ENCODE data around the gene ARHGAP6. TPM values are rescaled to one million over a fixed set of nuclear protein-coding genes. Genes with fewer than 3 reads are reported as not detected.

The ARHGAP6 gene
- total RNA-seq, 1 experiment from 2014 or later = not detected

- Mint-ChIP-seq H3K27me3 (ENCODE audit: insufficient read depth, unreplicated experiment) (no peaks in the 10 kb centered on the region), H3K9me3 (ENCODE audit: unreplicated experiment) (no peaks in the 10 kb centered on the region), H3K4me3 (ENCODE audit: unreplicated experiment) (no peak overlapping the region), H3K4me1 (ENCODE audit: insufficient read depth, unreplicated experiment) (no peaks in the 10 kb centered on the region), H3K27ac (ENCODE audit: low read depth, unreplicated experiment) (no peak overlapping the region), H3K36me3 (ENCODE audit: insufficient read depth, unreplicated experiment) (no peaks in the 10 kb centered on the region)
- CTCF ChIA-PET = interaction anchor here (0.6 to 1.4 kb wide), 2 partner anchors 12 to 138 kb away, joined by 3 to 6 read pairs; no protein-coding TSS in a partner anchor
- intact Hi-C loops (cut with micrococcal nuclease) = no loop called here
- POLR2A ChIA-PET = interaction anchor here (0.7 kb wide), 1 partner anchor 104 kb away, joined by 3 read pairs; no protein-coding TSS in a partner anchor
- no TSS peak for BruUV-seq (replicated peaks)
- no peak for DNase-seq (ENCODE audit: unreplicated experiment)
- TF ChIP-seq CTCF (IDR thresholded peaks at IDR 0.05; ENCODE audit: unreplicated experiment) = no peak
Measured at GRCh38 chrX:11393949-11394654, 271.6 kb downstream of the ARHGAP6 start.

- Mint-ChIP-seq H3K27ac (ENCODE audit: low read depth, unreplicated experiment) (peak overlapping the region; percentile 90), H3K4me1 (ENCODE audit: insufficient read depth, unreplicated experiment) (peaks cover 14% of the 10 kb centered on the region), H3K4me3 (ENCODE audit: unreplicated experiment) (no peak overlapping the region), H3K27me3 (ENCODE audit: insufficient read depth, unreplicated experiment) (no peaks in the 10 kb centered on the region), H3K36me3 (ENCODE audit: insufficient read depth, unreplicated experiment) (no peaks in the 10 kb centered on the region), H3K9me3 (ENCODE audit: unreplicated experiment) (no peaks in the 10 kb centered on the region)
- no TSS peak for BruUV-seq (replicated peaks)
- no peak for TF ChIP-seq CTCF (IDR thresholded peaks at IDR 0.05; ENCODE audit: unreplicated experiment)
- intact Hi-C loops (cut with micrococcal nuclease) = loop anchor here (10.0 kb wide), 1 partner anchor 88 kb away; no protein-coding TSS in a partner anchor
- no peak for DNase-seq (ENCODE audit: unreplicated experiment)
- POLR2A ChIA-PET = interaction anchor here (1.0 to 1.3 kb wide), 2 partner anchors 12 to 144 kb away, joined by 3 to 4 read pairs; no protein-coding TSS in a partner anchor
- CTCF ChIA-PET = interaction anchor here (0.7 to 1.1 kb wide), 2 partner anchors 75 to 145 kb away, joined by 3 read pairs; no protein-coding TSS in a partner anchor
Measured at GRCh38 chrX:11386812-11387211, 278.9 kb downstream of the ARHGAP6 start.

GRCh38 chrX:11386001-11386523 lies 279.7 kb downstream of the ARHGAP6 start:
- Mint-ChIP-seq H3K4me3 (ENCODE audit: unreplicated experiment) (peak overlapping the region; percentile 15), H3K27me3 (ENCODE audit: insufficient read depth, unreplicated experiment) (no peaks in the 10 kb centered on the region), H3K9me3 (ENCODE audit: unreplicated experiment) (no peaks in the 10 kb centered on the region), H3K36me3 (ENCODE audit: insufficient read depth, unreplicated experiment) (no peaks in the 10 kb centered on the region), H3K4me1 (ENCODE audit: insufficient read depth, unreplicated experiment) (peaks cover 14% of the 10 kb centered on the region), H3K27ac (ENCODE audit: low read depth, unreplicated experiment) (peak overlapping the region; percentile 90)
- BruUV-seq (replicated peaks) = no TSS peak
- TF ChIP-seq CTCF (IDR thresholded peaks at IDR 0.05; ENCODE audit: unreplicated experiment) = no peak
- ChIA-PET CTCF (interaction anchor here (0.6 to 1.1 kb wide), 3 partner anchors 17 to 146 kb away, joined by 3 read pairs; no protein-coding TSS in a partner anchor), POLR2A (interaction anchor here (0.7 to 1.1 kb wide), 7 partner anchors 9 to 374 kb away, joined by 3 to 4 read pairs (median 3); no protein-coding TSS in a partner anchor)
- DNase-seq (ENCODE audit: unreplicated experiment) = peak; percentile 68
- intact Hi-C loops (cut with micrococcal nuclease) = loop anchor here (10.0 kb wide), 1 partner anchor 89 kb away; no protein-coding TSS in a partner anchor

DNA sequence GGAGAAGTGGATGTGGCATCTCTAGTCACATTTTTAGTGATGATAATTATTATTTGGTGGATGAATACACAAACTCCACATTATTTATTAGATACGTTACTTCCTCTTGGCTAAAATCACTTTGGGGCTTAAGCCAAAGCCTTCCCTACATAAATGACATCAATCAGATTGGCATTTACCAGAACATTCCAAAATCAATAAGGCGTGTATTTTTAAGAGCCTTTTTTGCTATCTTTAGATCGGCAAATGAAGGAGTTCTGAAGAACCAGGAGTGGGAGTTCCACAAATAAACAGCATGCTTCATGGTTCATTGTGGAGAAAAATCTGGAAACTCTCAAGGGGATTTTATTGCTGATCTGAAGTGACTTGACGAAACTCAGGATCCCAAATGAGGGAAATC lies 282.8 kb downstream of the ARHGAP6 start:
- TF ChIP-seq CTCF (IDR thresholded peaks at IDR 0.05; ENCODE audit: unreplicated experiment) = no peak
- BruUV-seq (replicated peaks) = no TSS peak
- DNase-seq (ENCODE audit: unreplicated experiment) = no peak
- peaks cover 9% of the 10 kb centered on the region for H3K9me3 Mint-ChIP-seq (ENCODE audit: unreplicated experiment)
- no peak overlapping the region for H3K4me3 Mint-ChIP-seq (ENCODE audit: unreplicated experiment)
- H3K27ac Mint-ChIP-seq (ENCODE audit: low read depth, unreplicated experiment) = no peak overlapping the region
- H3K27me3 Mint-ChIP-seq (ENCODE audit: insufficient read depth, unreplicated experiment) = no peaks in the 10 kb centered on the region
- peaks cover 14% of the 10 kb centered on the region for H3K4me1 Mint-ChIP-seq (ENCODE audit: insufficient read depth, unreplicated experiment)
- H3K36me3 Mint-ChIP-seq (ENCODE audit: insufficient read depth, unreplicated experiment) = no peaks in the 10 kb centered on the region
- POLR2A ChIA-PET = no interaction called here
- intact Hi-C loops (cut with micrococcal nuclease) = loop anchor here (5.0 to 10.0 kb wide), 3 partner anchors 41 to 389 kb away; no protein-coding TSS in a partner anchor
- CTCF ChIA-PET = interaction anchor here (1.5 to 4.1 kb wide), 7 partner anchors 9 to 239 kb away, joined by 7 to 89 read pairs (median 19); no protein-coding TSS in a partner anchor

Measured in MCF 10A (cell line).